Duodenal mucosa (tissue), 2 donors: ENCODE data around the gene ACSS1.

Experiments used
- H3K27ac ChIP-seq: one replicate; pipeline ENCODE4 v1.7.0; 2013; ENCODE audit warnings: low read depth, low read length
- H3K27me3 ChIP-seq, 2 donors: one replicate each; pipeline ENCODE4 v1.7.0; 2013; ENCODE audit warnings: low read length in 2 of 2, control low read depth in 1 of 2; ENCODE audit not compliant: insufficient read depth in 2 of 2, control insufficient read depth in 1 of 2
- H3K36me3 ChIP-seq, 2 donors: one replicate each; pipeline ENCODE4 v1.7.0; 2013; ENCODE audit warnings: low read length in 2 of 2, control low read depth in 1 of 2; ENCODE audit not compliant: insufficient read depth in 2 of 2, control insufficient read depth in 1 of 2
- H3K4me1 ChIP-seq, 2 donors: one replicate each; pipeline ENCODE4 v1.7.0; 2013; ENCODE audit warnings: low read length in 2 of 2, control low read depth in 1 of 2; ENCODE audit not compliant: insufficient read depth in 2 of 2, control insufficient read depth in 1 of 2
- H3K4me3 ChIP-seq, 2 donors: one replicate each; pipeline ENCODE4 v1.7.0; 2013; ENCODE audit warnings: low read length in 2 of 2, low read depth in 1 of 2
- H3K9ac ChIP-seq, 2 donors: one replicate each; pipeline ENCODE4 v1.7.0; 2013; ENCODE audit warnings: low read length in 2 of 2, low read depth in 1 of 2
- H3K9me3 ChIP-seq, 2 donors: one replicate each; pipeline ENCODE4 v1.7.0; 2013; ENCODE audit warnings: low read length in 2 of 2, control low read depth in 1 of 2; ENCODE audit not compliant: control insufficient read depth in 1 of 2

ACSS1 gene

GRCh38 chr20:24969186-24970029 lies 88.5 kb downstream of the ACSS1 start:
- peaks cover 39 to 74% of the 10 kb centered on the region in 2 donors for H3K36me3 ChIP-seq

GRCh38 chr20:24968278-24968800 lies 89.6 kb downstream of the ACSS1 start:
- H3K36me3 ChIP-seq, result peaks cover 50 to 83% of the 10 kb centered on the region in 2 donors
- no peak overlapping the region for H3K27ac ChIP-seq

More at GRCh38 chr20:24969186-24970029, 88.5 kb downstream of the ACSS1 start:
- Histone ChIP-seq H3K4me3 (no peak overlapping the region), H3K9me3 (no peaks in the 10 kb centered on the region), H3K27ac (no peak overlapping the region), H3K4me1 (peaks cover 4 to 6% of the 10 kb centered on the region in 2 donors), H3K27me3 (no peaks in the 10 kb centered on the region), H3K9ac (no peak overlapping the region)

GRCh38 chr20:24966317-24967012 lies 91.5 kb downstream of the ACSS1 start:
- Histone ChIP-seq H3K27ac (no peak overlapping the region), H3K9ac (no peak overlapping the region), H3K4me1 (peaks cover under 1 to 6% of the 10 kb centered on the region in 2 donors), H3K9me3 (no peaks in the 10 kb centered on the region), H3K36me3 (peaks cover 48 to 80% of the 10 kb centered on the region in 2 donors), H3K4me3 (no peak overlapping the region), H3K27me3 (no peaks in the 10 kb centered on the region)

More at GRCh38 chr20:24968278-24968800, 89.6 kb downstream of the ACSS1 start:
- Histone ChIP-seq H3K27me3 (no peaks in the 10 kb centered on the region), H3K4me1 (peaks cover 4 to 6% of the 10 kb centered on the region in 2 donors), H3K9ac (peak overlapping the region in 1 of 2 donors; percentile 12), H3K4me3 (no peak overlapping the region), H3K9me3 (no peaks in the 10 kb centered on the region)

DNA sequence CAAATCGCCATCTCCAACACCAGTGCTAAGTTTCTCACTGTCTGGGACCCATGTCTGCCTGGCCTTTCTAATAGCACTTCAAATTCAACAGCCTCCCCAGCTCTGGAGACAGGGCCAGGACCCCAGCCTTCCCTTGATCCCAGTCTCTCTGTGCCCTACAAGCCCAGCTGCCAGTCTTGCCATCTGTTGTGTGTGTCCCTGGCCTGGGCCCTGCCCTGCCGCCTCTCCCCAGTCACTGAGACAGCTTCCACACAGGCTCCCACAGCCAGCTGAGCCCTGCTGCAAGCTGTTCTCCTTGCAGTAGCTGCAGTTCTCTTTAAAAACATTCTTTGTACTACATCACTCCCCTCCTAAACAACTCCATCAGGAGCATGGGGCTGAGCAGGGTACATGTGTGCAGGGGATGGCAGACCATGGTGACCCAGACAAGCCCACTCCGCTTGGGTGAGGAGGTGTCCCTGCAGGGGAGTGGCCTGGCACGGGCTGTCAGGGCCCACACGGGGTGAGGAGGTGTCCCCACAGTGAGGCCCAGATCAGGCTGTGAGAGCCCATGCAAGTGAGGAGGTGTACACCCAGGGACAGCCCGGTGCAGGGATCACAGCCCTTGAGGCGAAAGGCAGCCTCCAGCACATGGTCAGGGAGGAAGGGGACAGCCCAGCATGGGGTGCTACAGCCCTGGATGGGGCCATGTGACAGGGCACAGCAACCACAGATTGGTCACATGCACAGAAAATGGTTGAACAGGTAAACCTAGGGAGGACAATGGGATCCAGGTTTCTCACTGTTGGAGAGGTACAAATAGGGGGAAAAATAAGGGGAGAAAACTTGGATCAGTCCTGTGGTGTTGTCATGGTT lies 92.6 kb downstream of the ACSS1 start:
- Histone ChIP-seq H3K9me3 (no peaks in the 10 kb centered on the region), H3K4me1 (peaks cover 0 to 6% of the 10 kb centered on the region in 2 donors), H3K4me3 (no peak overlapping the region), H3K36me3 (peaks cover 53 to 77% of the 10 kb centered on the region in 2 donors), H3K27me3 (no peaks in the 10 kb centered on the region), H3K9ac (no peak overlapping the region), H3K27ac (no peak overlapping the region)

GRCh38 chr20:24964506-24964840 lies 93.5 kb downstream of the ACSS1 start:
- Histone ChIP-seq H3K9me3 (no peaks in the 10 kb centered on the region), H3K27me3 (no peaks in the 10 kb centered on the region), H3K4me1 (peaks cover 0 to 6% of the 10 kb centered on the region in 2 donors), H3K4me3 (no peak overlapping the region), H3K36me3 (peaks cover 55 to 78% of the 10 kb centered on the region in 2 donors), H3K9ac (no peak overlapping the region), H3K27ac (no peak overlapping the region)

- no peaks in the 10 kb centered on the region for H3K27me3 ChIP-seq
- no peak overlapping the region for H3K4me3 ChIP-seq
- H3K27ac ChIP-seq, result no peak overlapping the region
- H3K4me1 ChIP-seq, result peaks cover 0 to 6% of the 10 kb centered on the region in 2 donors
- H3K36me3 ChIP-seq, result peaks cover 53 to 73% of the 10 kb centered on the region in 2 donors
- no peaks in the 10 kb centered on the region for H3K9me3 ChIP-seq
- no peak overlapping the region for H3K9ac ChIP-seq
Observed at GRCh38 chr20:24963672-24964505, 94.0 kb downstream of the ACSS1 start.

GRCh38 chr20:24962510-24962909 lies 95.4 kb downstream of the ACSS1 start:
- Histone ChIP-seq H3K36me3 (peaks cover 45 to 69% of the 10 kb centered on the region in 2 donors), H3K9ac (no peak overlapping the region), H3K27me3 (no peaks in the 10 kb centered on the region), H3K27ac (no peak overlapping the region), H3K9me3 (no peaks in the 10 kb centered on the region), H3K4me1 (no peaks in the 10 kb centered on the region), H3K4me3 (no peak overlapping the region)

DNA sequence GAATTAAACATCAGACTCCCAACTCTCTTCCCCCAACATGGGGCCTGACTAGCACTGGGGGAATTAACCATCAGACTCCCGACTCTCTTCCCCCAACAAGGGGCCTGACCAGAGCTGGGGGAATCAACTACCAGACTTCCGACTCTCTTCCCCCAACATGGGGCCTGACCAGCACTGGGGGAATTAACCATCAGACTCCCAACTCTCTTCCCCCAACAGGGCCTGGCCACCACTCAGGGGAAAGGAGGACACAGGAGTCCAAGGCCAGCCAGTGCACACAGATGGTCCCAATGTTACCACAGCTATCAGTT lies 95.8 kb downstream of the ACSS1 start:
- Histone ChIP-seq H3K36me3 (peaks cover 42 to 69% of the 10 kb centered on the region in 2 donors), H3K4me1 (no peaks in the 10 kb centered on the region), H3K27ac (no peak overlapping the region), H3K9me3 (no peaks in the 10 kb centered on the region), H3K4me3 (no peak overlapping the region), H3K27me3 (no peaks in the 10 kb centered on the region), H3K9ac (no peak overlapping the region)

DNA sequence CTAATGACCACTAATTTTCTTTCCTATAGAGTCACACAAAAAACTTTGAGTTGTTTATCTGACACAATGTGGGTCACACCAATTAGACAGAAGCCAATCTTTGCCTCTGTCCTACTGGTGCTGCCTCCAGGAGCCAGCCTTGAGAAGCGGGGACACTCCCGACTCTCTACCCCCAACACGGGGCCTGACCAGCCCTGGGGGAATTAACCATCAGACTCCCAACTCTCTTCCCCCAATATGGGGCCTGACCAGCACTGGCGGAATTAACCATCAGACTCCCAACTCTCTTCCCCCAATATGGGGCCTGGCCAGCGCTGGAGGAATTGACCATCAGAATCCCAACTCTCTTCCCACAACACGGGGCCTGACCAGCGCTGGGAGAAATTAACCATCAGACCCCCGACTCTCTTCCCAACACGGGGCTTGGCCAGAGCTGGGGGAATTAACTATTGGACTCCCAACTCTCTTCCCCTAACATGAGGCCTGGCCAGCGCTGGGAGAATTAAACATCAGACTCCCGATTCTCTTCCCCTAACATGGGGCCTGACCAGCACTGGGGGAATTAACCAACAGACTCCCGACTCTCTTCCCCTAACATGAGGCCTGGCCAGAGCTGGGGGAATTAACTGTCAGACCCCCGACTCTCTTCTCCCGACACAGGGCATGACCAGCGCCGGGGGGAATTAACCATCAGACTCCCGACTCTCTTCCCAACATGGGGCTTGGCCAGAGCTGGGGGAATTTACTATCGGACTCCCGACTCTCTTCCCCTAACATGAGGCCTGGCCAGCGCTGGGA lies 96.4 kb downstream of the ACSS1 start:
- no peaks in the 10 kb centered on the region for H3K4me1 ChIP-seq
- H3K9me3 ChIP-seq, result no peaks in the 10 kb centered on the region
- H3K27ac ChIP-seq, result no peak overlapping the region
- H3K27me3 ChIP-seq, result no peaks in the 10 kb centered on the region
- H3K9ac ChIP-seq, result no peak overlapping the region
- H3K4me3 ChIP-seq, result no peak overlapping the region
- peaks cover 42 to 70% of the 10 kb centered on the region in 2 donors for H3K36me3 ChIP-seq
